A549 (cell line): ENCODE data around the gene STX12.

Experiments used
- POLR2A ChIP-seq: IDR thresholded peaks from 2 replicates; pipeline ENCODE4 v1.6.1; 2012; ENCODE audit warnings: mild to moderate bottlenecking, low read length
- RARB ChIP-seq: fragments of 250-450 bp; sonication (Bioruptor Pico); IDR thresholded peaks from 2 replicates; pipeline ENCODE4 v1.8.0; 2021; ENCODE audit warnings: mild to moderate bottlenecking, moderate library complexity

DNA sequence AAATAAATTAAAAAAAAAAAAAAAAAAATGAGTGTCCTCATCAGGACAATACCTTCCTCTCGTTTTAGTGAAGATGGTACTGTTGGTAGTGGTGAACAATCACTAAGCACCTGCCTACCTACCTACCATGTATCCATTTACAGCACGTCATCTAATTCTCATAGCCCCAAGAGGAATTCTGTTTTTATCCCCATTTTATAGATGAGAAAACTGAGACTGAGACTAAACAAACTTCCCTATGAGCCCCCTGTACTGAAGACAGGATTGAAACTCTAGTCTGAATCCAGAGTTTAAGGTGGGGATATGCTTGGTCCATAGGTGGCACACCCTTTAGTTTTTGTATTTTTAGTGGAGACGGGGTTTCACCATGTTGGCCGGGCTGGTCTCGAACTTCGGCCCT lies 82.1 kb downstream of the STX12 start:
- TF ChIP-seq POLR2A, result no peak
- TF ChIP-seq RARB (CRISPR knock-in tag), result no peak
